ENCODE data around the gene MAGEA6.
"Not testable (repeated sequence)": the region's sequence is repeated elsewhere in the genome, so short reads cannot be mapped to it uniquely, and the experiment has no call there.

Gene MAGEA6

DNA sequence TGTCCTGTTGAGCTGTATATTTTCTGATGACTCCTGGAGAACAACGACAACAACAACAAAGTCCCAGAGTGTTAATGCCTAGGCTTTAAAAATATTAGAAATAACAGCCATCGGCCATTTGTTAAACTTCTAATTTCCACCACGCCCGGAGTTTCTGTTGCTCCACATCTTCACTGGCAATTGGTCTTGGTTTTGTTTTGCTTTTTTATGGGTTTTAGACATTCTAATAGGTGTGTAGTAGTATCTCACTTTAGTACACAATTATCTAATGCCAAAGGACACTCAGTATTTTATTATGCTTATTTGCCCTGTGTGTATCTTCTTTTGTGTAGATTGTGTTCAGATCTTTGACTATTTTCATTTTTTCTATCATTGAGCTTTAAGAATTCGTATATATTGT is 30.9 kb downstream of the MAGEA6 start:
- Histone ChIP-seq H3K4me1 (ENCODE audit: control insufficient read depth in 1 of 2, insufficient read depth in 2 of 2, low read length in 2 of 2) (no peaks in the 10 kb centered on the region), H3K23ac (ENCODE audit: low read length) (no peak overlapping the region), H3K9me3 (ENCODE audit: insufficient read depth, low read depth, low read length) (no peaks in the 10 kb centered on the region), H3K27me3 (ENCODE audit: insufficient read depth, low read length) (no peaks in the 10 kb centered on the region), H2BK12ac (ENCODE audit: low read length) (no peak overlapping the region), H3K79me1 (ENCODE audit: low read length) (no peaks in the 10 kb centered on the region), H4K12ac (ENCODE audit: low read depth, low read length) (no peak overlapping the region), H2BK5ac (ENCODE audit: low read depth, low read length, poor library complexity) (no peak overlapping the region), H4K8ac (ENCODE audit: low read depth, low read length) (no peak overlapping the region), H2AFZ (ENCODE audit: insufficient read depth, low read length, poor library complexity) (no peak overlapping the region), H3K4me3 (ENCODE audit: low read depth, low read length) (no peak overlapping the region), H3K18ac (ENCODE audit: low read length) (no peak overlapping the region), H4K91ac (ENCODE audit: low read depth, low read length) (no peak overlapping the region), H3K36me3 (ENCODE audit: control insufficient read depth in 1 of 2, insufficient read depth in 2 of 2, low read length in 2 of 2) (no peaks in the 10 kb centered on the region), H2BK120ac (ENCODE audit: insufficient read depth, low read length, poor library complexity) (no peak overlapping the region), H3K9ac (ENCODE audit: low read length) (no peak overlapping the region), H3K14ac (ENCODE audit: low read length) (no peak overlapping the region), H3K4me2 (ENCODE audit: low read length) (no peak overlapping the region), H3K79me2 (ENCODE audit: control insufficient read depth, insufficient read depth, low read length, poor library complexity) (no peaks in the 10 kb centered on the region), H2AK5ac (ENCODE audit: low read length) (no peak overlapping the region), H3K4ac (ENCODE audit: low read depth, low read length) (no peak overlapping the region), H3K27ac (ENCODE audit: low read depth, low read length) (no peak overlapping the region)
- no CpG with 5 or more reads among the region's 5 CpGs for WGBS (ENCODE audit: extremely low coverage, insufficient coverage, insufficient read length)
- no peak for DNase-seq

DNA sequence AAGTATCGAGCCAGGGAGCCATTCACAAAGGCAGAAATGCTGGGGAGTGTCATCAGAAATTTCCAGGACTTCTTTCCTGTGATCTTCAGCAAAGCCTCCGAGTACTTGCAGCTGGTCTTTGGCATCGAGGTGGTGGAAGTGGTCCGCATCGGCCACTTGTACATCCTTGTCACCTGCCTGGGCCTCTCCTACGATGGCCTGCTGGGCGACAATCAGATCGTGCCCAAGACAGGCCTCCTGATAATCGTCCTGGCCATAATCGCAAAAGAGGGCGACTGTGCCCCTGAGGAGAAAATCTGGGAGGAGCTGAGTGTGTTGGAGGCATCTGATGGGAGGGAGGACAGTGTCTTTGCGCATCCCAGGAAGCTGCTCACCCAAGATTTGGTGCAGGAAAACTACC is 33.0 kb downstream of the MAGEA6 start:
- not testable (repeated sequence) for H3K36me3 ChIP-seq (ENCODE audit: control insufficient read depth in 1 of 2, insufficient read depth in 2 of 2, low read length in 2 of 2); H3K9me3 ChIP-seq (ENCODE audit: insufficient read depth, low read depth, low read length); H2AK5ac ChIP-seq (ENCODE audit: low read length); H3K79me2 ChIP-seq (ENCODE audit: control insufficient read depth, insufficient read depth, low read length, poor library complexity); H2BK12ac ChIP-seq (ENCODE audit: low read length); H4K91ac ChIP-seq (ENCODE audit: low read depth, low read length); H2BK120ac ChIP-seq (ENCODE audit: insufficient read depth, low read length, poor library complexity); H2AFZ ChIP-seq (ENCODE audit: insufficient read depth, low read length, poor library complexity); H3K4ac ChIP-seq (ENCODE audit: low read depth, low read length); H3K79me1 ChIP-seq (ENCODE audit: low read length); H4K8ac ChIP-seq (ENCODE audit: low read depth, low read length); H3K18ac ChIP-seq (ENCODE audit: low read length); H3K4me1 ChIP-seq (ENCODE audit: control insufficient read depth in 1 of 2, insufficient read depth in 2 of 2, low read length in 2 of 2); H3K4me3 ChIP-seq (ENCODE audit: low read depth, low read length); H3K14ac ChIP-seq (ENCODE audit: low read length); H4K12ac ChIP-seq (ENCODE audit: low read depth, low read length); H2BK5ac ChIP-seq (ENCODE audit: low read depth, low read length, poor library complexity); DNase-seq; H3K9ac ChIP-seq (ENCODE audit: low read length); H3K4me2 ChIP-seq (ENCODE audit: low read length); H3K27me3 ChIP-seq (ENCODE audit: insufficient read depth, low read length); H3K27ac ChIP-seq (ENCODE audit: low read depth, low read length); H3K23ac ChIP-seq (ENCODE audit: low read length)
- no CpG with 5 or more reads among the region's 12 CpGs for WGBS (ENCODE audit: extremely low coverage, insufficient coverage, insufficient read length)

DNA sequence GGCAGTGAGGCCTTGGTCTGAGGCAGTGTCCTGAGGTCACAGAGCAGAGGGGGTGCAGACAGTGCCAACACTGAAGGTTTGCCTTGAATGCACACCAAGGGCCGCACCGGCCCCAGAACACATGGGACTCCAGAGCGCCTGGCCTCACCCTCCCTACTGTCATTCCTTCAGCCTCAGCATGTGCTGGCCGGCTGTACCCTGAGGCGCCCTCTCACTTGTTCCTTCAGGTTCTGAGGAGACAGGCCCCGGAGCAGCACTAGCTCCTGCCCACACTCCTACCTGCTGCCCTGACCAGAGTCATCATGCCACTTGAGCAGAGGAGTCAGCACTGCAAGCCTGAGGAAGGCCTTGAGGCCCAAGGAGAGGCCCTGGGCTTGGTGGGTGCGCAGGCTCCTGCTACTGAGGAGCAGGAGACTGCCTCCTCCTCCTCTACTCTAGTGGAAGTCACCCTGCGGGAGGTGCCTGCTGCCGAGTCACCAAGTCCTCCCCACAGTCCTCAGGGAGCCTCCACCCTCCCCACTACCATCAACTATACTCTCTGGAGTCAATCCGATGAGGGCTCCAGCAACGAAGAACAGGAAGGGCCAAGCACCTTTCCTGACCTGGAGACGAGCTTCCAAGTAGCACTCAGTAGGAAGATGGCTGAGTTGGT is 33.5 kb downstream of the MAGEA6 start:
- H3K4me2 ChIP-seq (ENCODE audit: low read length), result no peak overlapping the region
- no peak overlapping the region for H2BK120ac ChIP-seq (ENCODE audit: insufficient read depth, low read length, poor library complexity)
- H3K23ac ChIP-seq (ENCODE audit: low read length), result no peak overlapping the region
- no peak overlapping the region for H4K12ac ChIP-seq (ENCODE audit: low read depth, low read length)
- H3K27me3 ChIP-seq (ENCODE audit: insufficient read depth, low read length), result no peaks in the 10 kb centered on the region
- H3K14ac ChIP-seq (ENCODE audit: low read length), result no peak overlapping the region
- H2AK5ac ChIP-seq (ENCODE audit: low read length), result no peak overlapping the region
- H3K36me3 ChIP-seq (ENCODE audit: control insufficient read depth in 1 of 2, insufficient read depth in 2 of 2, low read length in 2 of 2), result no peaks in the 10 kb centered on the region
- H3K4ac ChIP-seq (ENCODE audit: low read depth, low read length), result no peak overlapping the region
- H3K18ac ChIP-seq (ENCODE audit: low read length), result no peak overlapping the region
- no CpG with 5 or more reads among the region's 12 CpGs for WGBS (ENCODE audit: extremely low coverage, insufficient coverage, insufficient read length)
- H3K79me1 ChIP-seq (ENCODE audit: low read length), result no peaks in the 10 kb centered on the region
- no peak overlapping the region for H2BK5ac ChIP-seq (ENCODE audit: low read depth, low read length, poor library complexity)
- no peak overlapping the region for H2AFZ ChIP-seq (ENCODE audit: insufficient read depth, low read length, poor library complexity)
- no peak overlapping the region for H3K27ac ChIP-seq (ENCODE audit: low read depth, low read length)
- no peaks in the 10 kb centered on the region for H3K9me3 ChIP-seq (ENCODE audit: insufficient read depth, low read depth, low read length)
- no peak overlapping the region for H4K91ac ChIP-seq (ENCODE audit: low read depth, low read length)
- no peak overlapping the region for H3K4me3 ChIP-seq (ENCODE audit: low read depth, low read length)
- no peaks in the 10 kb centered on the region for H3K79me2 ChIP-seq (ENCODE audit: control insufficient read depth, insufficient read depth, low read length, poor library complexity)
- no peaks in the 10 kb centered on the region for H3K4me1 ChIP-seq (ENCODE audit: control insufficient read depth in 1 of 2, insufficient read depth in 2 of 2, low read length in 2 of 2)
- no peak for DNase-seq
- H3K9ac ChIP-seq (ENCODE audit: low read length), result no peak overlapping the region
- no peak overlapping the region for H2BK12ac ChIP-seq (ENCODE audit: low read length)
- H4K8ac ChIP-seq (ENCODE audit: low read depth, low read length), result no peak overlapping the region

DNA sequence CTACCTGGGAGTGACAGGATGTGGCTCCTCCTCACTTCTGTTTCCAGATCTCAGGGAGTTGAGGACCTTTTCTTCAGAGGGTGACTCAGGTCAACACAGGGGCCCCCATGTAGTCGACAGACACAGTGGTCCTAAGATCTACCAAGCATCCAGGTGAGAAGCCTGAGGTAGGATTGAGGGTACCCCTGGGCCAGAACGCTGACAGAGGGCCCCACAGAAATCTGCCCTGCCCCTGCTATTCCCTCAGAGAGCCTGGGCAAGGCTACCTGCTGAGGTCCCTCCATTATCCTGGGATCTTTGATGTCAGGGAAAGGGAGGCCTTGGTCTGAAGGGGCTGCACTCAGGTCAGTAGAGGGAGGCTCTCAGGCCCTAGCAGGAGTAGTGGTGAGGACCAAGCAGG is 34.4 kb downstream of the MAGEA6 start:
- Histone ChIP-seq H3K27me3 (ENCODE audit: insufficient read depth, low read length) (no peaks in the 10 kb centered on the region), H3K23ac (ENCODE audit: low read length) (no peak overlapping the region), H3K9ac (ENCODE audit: low read length) (no peak overlapping the region), H3K4me2 (ENCODE audit: low read length) (no peak overlapping the region), H2BK5ac (ENCODE audit: low read depth, low read length, poor library complexity) (no peak overlapping the region), H3K18ac (ENCODE audit: low read length) (no peak overlapping the region), H3K36me3 (ENCODE audit: control insufficient read depth in 1 of 2, insufficient read depth in 2 of 2, low read length in 2 of 2) (no peaks in the 10 kb centered on the region), H3K14ac (ENCODE audit: low read length) (no peak overlapping the region), H4K8ac (ENCODE audit: low read depth, low read length) (no peak overlapping the region), H2AFZ (ENCODE audit: insufficient read depth, low read length, poor library complexity) (no peak overlapping the region), H3K4me3 (ENCODE audit: low read depth, low read length) (no peak overlapping the region), H2BK120ac (ENCODE audit: insufficient read depth, low read length, poor library complexity) (no peak overlapping the region), H2AK5ac (ENCODE audit: low read length) (no peak overlapping the region), H4K91ac (ENCODE audit: low read depth, low read length) (no peak overlapping the region), H3K4me1 (ENCODE audit: control insufficient read depth in 1 of 2, insufficient read depth in 2 of 2, low read length in 2 of 2) (no peaks in the 10 kb centered on the region), H3K4ac (ENCODE audit: low read depth, low read length) (no peak overlapping the region), H3K79me2 (ENCODE audit: control insufficient read depth, insufficient read depth, low read length, poor library complexity) (no peaks in the 10 kb centered on the region), H3K79me1 (ENCODE audit: low read length) (no peaks in the 10 kb centered on the region), H2BK12ac (ENCODE audit: low read length) (no peak overlapping the region), H3K9me3 (ENCODE audit: insufficient read depth, low read depth, low read length) (no peaks in the 10 kb centered on the region), H4K12ac (ENCODE audit: low read depth, low read length) (no peak overlapping the region), H3K27ac (ENCODE audit: low read depth, low read length) (no peak overlapping the region)
- no CpG with 5 or more reads among the region's 2 CpGs for WGBS (ENCODE audit: extremely low coverage, insufficient coverage, insufficient read length)
- DNase-seq, result no peak

All from trophoblast cell (in vitro differentiated cells and primary cell).